Measurements from ENCODE around the gene PHF23. TPM values are rescaled to one million over a fixed set of nuclear protein-coding genes. Genes with fewer than 3 reads are reported as not detected.

Gene PHF23
- total RNA-seq, 1 donor from 2014 or later, result 61.5 TPM

DNA sequence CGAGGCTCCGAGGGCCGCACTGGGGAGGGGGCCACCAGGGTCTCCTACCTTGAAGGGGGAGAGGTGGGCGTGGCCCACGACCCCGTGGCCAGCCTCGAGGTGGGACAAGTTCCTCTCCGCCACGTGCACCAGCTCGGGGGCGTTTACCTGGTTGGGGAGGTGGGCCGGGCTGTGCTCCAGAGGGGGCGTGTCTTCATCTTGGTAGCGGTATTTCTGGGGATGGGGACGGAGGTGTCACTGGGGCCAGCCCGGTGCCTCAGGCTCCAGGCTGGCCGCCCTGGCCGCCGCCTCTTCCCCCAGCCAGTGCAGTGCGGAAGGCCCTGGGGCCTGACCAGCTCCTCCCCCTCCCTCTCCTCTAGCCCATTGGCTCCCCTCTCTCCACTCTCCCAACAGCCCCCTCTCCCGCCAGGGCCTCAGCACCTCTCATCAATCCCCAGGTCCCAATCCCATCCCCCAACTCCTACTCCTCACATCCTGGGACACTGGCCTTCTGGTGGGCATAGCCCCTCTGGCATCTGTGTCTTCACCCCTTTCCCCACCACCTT lies 31.2 kb downstream of the PHF23 start:
- intact Hi-C loops (cut with micrococcal nuclease), result loop anchor here (5.0 kb wide), 1 partner anchor 634 kb away; no protein-coding TSS in a partner anchor

DNA sequence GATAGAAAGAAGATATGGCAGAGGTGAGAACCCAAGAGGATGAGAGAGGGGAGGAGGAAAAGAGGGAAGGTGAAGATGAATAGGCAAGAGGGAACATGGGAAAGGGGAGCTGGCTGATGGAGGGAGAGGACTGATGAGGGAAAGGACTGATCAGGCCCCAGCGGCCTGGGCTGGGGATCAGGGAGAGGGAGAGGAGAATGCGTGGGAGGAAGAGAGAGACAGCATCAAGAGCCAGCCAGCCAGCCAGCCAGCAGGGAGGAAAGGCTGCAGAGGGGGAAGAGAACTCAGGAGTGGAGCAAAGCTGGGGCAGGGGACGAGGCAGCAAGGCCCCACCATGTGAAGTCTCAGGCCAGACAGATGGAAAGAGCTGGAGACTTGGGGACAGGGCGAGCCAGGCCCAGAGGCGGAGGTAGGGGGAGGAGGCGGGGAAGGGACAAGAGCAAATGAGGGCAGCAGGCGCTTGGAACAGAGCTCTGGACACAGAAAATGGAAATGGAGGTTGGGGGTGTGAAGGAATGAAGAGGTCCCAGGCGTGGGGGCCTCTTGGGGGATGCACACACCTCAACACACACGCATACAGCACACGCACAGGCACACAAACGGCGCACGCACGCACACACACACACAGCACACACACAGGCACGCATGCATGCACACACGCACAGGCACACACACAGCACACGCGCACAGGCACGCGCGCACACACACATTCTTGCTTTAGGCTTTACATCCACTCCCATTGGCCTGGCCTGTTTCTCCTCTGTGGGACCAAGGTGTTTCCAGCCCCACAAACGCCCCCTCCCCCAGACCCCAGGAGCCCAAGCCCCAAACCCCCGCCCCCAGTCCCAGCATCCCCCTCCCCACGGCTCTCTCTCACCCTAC lies 31.9 kb downstream of the PHF23 start:
- intact Hi-C loops (cut with micrococcal nuclease), result loop anchor here (5.0 kb wide), 1 partner anchor 635 kb away; no protein-coding TSS in a partner anchor

DNA sequence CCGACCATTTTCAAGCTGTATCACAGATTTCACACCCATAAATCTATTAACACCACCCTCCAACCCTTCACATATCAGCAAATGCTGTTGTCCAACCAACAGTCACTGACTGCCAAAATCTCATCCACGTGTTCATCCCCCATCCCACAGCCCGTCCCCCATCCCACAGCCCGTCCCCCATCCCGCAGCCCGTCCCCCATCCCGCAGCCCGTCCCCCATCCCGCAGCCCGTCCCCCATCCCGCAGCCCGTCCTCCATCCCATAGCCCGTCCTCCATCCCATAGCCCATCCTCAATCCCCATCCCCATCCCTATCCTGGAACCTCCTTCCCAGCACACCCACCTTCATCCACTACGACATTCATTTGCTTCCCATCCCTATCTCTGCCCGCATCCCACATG lies 33.7 kb downstream of the PHF23 start:
- intact Hi-C loops (cut with micrococcal nuclease), result loop anchor here (1.0 to 5.0 kb wide), 9 partner anchors 9 to 637 kb away; partner anchors contain the start of genes ACADVL, DLG4, ELP5 and PHF23

DNA sequence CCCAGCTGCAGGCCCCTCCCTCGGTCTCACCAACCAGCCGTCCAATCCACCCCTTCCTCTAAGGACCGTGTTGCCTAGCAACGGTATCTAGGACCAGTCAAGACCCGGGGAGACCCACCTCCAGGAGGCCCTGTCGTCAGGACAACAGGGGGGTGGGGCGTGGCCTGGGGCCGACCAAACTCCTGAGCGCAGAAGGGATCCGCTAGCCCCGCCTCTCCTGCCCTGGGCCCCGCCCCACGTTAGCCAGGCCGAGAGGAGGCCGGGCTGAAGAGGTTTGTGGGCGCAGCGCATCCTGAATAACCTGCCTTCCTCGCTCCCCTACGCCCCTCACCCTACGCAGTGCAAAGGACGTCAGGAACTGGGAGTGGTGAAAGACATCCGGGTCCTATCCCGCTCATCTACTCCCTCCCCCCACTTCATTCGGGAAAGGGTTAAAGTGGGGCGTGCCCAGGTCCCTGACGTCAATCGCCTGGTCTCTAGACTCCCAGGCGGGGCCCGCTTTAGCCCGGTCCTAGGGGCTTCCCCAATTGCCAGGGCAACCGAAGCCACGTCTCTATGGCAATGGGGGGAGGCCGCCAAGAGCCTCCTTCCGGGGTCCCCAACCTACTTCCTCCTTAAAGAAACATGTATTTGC lies 34.3 kb downstream of the PHF23 start:
- intact Hi-C loops (cut with micrococcal nuclease), result loop anchor here (1.0 to 5.0 kb wide), 9 partner anchors 9 to 637 kb away; partner anchors contain the start of genes ACADVL, DLG4, ELP5 and PHF23

DNA sequence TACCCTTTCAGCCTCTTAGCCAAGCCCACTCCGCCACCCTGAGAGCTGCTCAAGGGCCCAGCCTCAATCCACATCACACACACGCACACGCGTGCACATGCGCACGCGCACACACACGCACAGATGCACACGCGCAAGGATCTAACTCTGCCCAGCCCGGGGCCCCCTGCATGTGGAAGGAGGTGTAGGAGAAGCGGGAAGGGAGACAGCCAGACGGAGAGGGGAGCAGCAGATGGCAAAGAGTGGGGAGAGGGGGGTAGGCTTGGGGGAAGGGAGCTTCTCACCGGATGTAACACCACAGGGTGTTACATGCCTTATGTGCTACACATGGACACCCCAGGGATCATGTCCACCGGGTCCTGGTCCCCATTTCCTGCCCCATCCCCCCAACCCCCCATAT lies 34.9 kb downstream of the PHF23 start:
- intact Hi-C loops (cut with micrococcal nuclease), result loop anchor here (2.0 kb wide), 3 partner anchors 14 to 170 kb away; partner anchors contain the start of genes ACADVL and DLG4

DNA sequence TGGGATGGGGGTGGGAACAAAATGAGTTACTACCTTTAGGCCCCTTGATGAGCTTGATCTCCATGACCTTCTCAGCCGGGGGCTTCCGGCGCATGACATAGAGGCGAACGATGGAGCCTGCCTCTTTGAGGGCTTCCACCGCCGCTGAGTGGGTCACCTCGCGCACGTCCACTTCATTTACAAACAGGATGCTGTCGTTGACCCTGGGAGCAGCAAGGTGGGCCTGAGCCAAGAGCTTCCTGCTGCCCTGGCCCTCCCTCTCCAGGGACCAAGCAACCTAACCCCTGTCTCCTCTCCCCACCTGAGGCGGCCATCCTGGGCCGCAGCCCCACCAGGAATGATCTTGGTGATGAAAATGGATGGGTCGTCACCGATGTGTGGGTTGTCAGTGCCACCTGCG lies 35.9 kb downstream of the PHF23 start:
- intact Hi-C loops (cut with micrococcal nuclease), result no loop called here

DNA sequence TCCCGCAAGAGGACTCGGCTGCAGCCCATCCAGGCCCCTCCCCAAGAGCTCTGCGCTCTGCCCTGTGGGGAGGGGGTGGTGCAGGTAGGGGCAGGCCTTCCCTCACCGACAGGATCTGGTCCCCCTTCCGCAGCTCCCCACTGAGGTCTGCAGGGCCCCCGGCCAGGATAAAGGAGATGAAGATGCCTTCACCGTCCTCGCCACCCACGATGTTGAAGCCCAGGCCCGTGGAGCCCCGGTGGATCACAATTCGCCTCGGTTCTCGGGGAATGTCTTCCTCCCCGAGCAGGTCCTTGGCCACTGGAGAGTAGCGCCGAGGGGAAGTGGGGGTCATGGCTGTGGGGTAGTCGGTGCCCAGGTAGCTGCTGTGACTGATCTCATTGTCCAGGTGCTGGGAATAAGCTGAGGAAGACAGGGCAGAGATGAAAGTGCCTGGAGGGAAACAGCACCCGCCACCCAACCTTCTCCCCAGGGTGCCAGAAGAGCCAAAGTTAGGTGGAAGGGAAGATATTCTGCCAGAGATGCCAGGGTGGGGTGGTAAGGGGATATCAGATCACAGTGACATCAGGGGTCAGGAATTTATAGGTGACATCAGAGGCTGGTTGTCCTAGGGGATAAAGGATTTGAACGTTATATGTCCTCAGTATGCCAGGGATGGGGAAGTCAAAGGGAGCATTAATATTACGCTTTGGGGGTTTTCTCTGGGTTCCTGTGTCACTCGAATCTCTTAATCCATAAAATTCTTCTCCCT lies 42.4 kb downstream of the PHF23 start:
- intact Hi-C loops (cut with micrococcal nuclease), result no loop called here

DNA sequence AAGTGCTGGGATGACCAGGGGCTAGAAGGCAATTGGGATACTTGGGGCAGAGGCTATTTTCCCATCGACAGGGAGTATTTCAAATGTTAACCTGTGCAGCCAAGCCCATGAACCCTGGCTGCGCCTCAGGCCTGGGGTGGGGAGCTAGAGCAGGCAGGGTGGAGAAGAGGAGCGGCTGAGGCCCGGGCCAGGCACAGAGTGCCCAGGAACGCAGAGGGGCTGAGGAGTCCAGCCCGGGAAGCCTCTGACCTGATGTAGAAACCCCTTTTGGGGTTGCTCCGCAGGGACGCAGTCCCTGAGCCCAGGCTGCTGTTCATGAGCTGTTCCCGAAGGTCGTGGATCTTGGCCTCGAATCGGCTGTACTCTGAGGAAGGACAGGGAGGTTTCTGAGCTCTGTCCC lies 43.3 kb downstream of the PHF23 start:
- intact Hi-C loops (cut with micrococcal nuclease), result no loop called here

DNA sequence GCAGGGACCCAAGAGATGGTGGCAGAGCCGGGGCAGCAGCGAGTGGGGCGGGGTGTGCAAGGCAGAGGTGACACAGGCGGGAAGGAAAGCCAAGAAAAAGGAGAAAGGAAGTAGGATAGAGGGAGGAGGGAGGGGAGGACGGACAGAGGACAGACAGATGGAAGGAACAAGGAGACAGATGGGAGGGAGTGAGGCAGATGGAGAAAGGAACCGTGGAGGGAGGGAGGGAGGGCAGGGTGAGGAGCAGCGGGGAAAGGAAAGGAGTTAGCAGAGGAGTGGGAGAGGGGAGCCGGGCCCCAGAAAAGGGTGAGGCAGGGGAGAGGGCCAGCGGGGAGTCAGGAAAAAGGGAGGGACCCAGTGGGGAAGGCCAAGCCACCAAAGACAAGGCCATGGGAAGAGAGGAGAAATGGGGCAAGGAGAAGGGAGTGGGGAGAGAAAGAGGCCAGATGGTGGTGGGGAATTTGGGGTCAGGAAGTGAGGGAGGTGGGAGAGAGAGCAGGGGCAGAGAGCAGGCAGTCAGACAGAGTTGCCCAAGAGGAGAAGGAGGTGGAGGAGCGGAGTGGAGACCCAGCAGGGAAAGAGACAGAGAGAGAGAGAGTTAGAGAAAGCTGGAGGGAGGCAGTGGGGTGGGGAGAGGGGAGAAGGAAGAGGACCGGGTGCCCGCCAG lies 46.9 kb downstream of the PHF23 start:
- intact Hi-C loops (cut with micrococcal nuclease), result no loop called here

DNA sequence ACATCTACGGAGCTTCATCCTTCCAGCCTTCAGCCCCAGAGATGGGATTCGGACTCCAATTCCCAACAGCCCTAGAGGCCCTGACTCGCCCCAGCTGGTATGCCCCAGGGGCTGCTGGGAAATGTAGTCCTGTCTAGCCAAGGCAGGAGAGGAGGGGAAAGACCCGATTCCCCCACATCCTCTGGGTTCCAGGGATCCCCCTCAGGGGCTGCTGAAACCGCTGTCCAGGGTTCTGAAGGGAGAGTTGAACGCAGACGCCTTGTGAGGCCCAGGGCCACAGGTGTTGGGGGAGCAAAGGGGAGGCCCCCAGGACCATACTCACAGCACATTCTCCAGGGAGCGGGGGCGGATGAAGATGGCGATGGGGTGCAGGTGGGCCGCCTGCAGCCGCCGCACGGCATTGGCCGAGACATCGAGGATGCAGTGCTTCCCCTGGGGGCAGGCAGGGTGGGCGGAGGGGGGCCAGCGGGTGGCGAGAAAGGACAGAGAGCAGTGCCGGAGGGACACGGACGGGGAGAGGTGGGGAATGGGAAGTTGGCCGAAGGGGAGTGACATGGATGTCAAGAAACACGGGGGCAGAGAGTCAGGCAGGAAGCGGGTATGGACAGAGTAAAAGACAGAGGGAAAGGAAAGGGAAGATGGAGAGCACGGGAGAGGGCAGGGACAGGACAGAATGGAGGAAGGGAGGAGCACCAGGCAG lies 47.5 kb downstream of the PHF23 start:
- intact Hi-C loops (cut with micrococcal nuclease), result no loop called here

DNA sequence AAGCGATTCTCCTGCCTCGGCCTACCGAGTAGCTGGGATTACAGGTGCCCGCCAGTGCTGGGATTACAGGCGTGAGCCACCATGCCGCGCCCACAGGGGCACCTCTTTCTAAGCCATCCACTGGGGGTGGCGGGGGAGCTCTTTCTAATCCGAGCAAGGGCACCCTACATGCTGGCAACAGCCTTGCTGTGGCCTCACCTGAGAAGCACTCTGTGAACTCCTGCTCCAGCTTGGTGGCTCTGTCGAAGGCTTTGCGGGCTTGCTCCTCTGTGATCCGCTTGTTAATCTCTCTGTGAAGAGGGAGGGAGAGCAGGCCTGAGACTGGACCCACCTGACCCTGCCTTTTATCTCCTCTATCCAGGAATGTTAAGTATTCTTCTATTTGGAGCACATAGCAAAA lies 48.2 kb downstream of the PHF23 start:
- intact Hi-C loops (cut with micrococcal nuclease), result no loop called here

DNA sequence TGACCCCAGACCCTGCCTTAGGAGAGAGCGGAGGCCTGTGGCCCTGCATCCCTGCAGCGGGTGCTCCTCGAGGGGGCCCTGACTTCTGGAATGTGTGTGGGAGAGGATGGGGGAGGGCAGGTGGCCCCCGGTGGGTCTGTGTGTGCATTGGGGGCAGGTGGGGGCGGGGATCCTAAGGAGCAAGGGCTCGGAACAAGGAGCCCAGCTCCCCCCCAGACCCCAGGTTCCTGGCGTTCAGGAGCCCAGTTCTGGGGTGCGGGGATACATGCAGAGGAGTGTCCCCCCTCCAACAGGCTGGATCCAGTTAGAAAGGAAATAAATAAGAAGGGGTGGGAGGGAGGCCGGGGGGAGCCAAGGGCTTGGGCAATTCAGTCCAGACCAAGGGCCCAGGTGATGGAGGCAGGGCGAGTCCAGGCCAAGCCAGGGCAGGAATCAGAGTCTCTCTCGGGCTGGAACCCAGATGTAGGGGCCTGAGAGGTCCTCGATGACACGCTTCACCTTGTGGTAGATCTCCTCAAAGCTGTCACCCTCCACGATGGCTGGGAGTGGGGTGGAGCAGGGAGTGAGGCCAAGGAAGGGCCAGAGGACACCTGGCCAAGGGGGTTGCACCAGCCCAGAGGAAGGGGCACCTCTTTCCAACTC lies 48.9 kb downstream of the PHF23 start:
- intact Hi-C loops (cut with micrococcal nuclease), result no loop called here

DNA sequence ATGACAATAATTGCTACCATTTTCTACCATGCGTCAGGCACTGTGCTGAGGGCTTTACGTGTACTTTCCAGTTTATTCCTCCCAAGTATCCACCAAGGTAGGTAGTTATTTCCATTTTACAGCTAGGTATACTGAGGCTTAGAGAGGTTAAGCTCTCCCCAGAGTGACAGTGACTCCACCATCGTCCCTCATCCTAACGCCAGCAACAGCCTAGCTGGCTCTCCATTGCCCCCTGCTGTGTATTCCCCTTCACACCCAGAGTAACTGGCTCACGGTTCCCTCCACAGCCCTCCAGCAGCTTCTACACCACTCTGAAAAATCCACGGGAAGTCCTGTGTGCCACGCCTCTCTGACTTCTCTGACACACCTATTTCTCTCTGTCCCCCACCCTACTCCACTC lies 53.0 kb downstream of the PHF23 start:
- intact Hi-C loops (cut with micrococcal nuclease), result no loop called here

Other genes starting within 250 kb of the PHF23 start
- gene ALOX12, start 243.4 kb downstream of the PHF23 start, total RNA-seq, result not detected in 2 replicates
- gene RNASEK, start 226.8 kb downstream of the PHF23 start, total RNA-seq, result 220 and 236 TPM in 2 replicates
- 2.2 and 2.5 TPM in 2 replicates for gene BCL6B, start 216.4 kb downstream of the PHF23 start, total RNA-seq
- 26.1 and 31.2 TPM in 2 replicates for gene SLC16A13, start 203.4 kb downstream of the PHF23 start, total RNA-seq
- gene SLC16A11, start 195.4 kb downstream of the PHF23 start, total RNA-seq, result 0.15 and 0.47 TPM in 2 replicates
- not detected in 2 replicates for gene CLEC10A, start 159.2 kb downstream of the PHF23 start, total RNA-seq
- gene ASGR2, start 124.6 kb downstream of the PHF23 start, total RNA-seq, result not detected in 2 replicates
- gene ASGR1, start 60.1 kb downstream of the PHF23 start, total RNA-seq, result 1.5 and 2.5 TPM in 2 replicates
- 16.1 and 18.5 TPM in 2 replicates for gene DLG4, start 19.6 kb downstream of the PHF23 start, total RNA-seq
- 479 and 485 TPM in 2 replicates for gene ACADVL, start 19.5 kb downstream of the PHF23 start, total RNA-seq
- gene DVL2, start 4.9 kb downstream of the PHF23 start, total RNA-seq, result 46.8 and 46.9 TPM in 2 replicates
- gene GABARAP, start 3.0 kb upstream of the PHF23 start, total RNA-seq, result 287 and 288 TPM in 2 replicates
- 167 and 170 TPM in 2 replicates for gene CTDNEP1, start 12.3 kb upstream of the PHF23 start, total RNA-seq
- gene ELP5, start 12.8 kb upstream of the PHF23 start, total RNA-seq, result 45.0 and 50.6 TPM in 2 replicates
- gene CLDN7, start 23.0 kb upstream of the PHF23 start, total RNA-seq, result 0.12 and 0.49 TPM in 2 replicates
- 0.12 TPM in 1 of 2 replicates, not detected in the other for gene SLC2A4, start 42.3 kb upstream of the PHF23 start, total RNA-seq
- gene YBX2, start 55.2 kb upstream of the PHF23 start, total RNA-seq, result 0.39 and 0.63 TPM in 2 replicates
- gene EIF5A, start 68.2 kb upstream of the PHF23 start, total RNA-seq, result 697 and 698 TPM in 2 replicates
- 88.7 and 90.6 TPM in 2 replicates for gene GPS2, start 75.9 kb upstream of the PHF23 start, total RNA-seq
- 37.2 and 37.7 TPM in 2 replicates for gene NEURL4, start 89.9 kb upstream of the PHF23 start, total RNA-seq
- gene ACAP1, start 97.1 kb upstream of the PHF23 start, total RNA-seq, result 693 and 701 TPM in 2 replicates
- gene KCTD11, start 112.7 kb upstream of the PHF23 start, total RNA-seq, result 10.2 and 10.3 TPM in 2 replicates
- gene TMEM95, start 115.7 kb upstream of the PHF23 start, total RNA-seq, result 0.17 TPM in 1 of 2 replicates, not detected in the other
- gene TNK1, start 141.6 kb upstream of the PHF23 start, total RNA-seq, result 1.1 and 1.4 TPM in 2 replicates
- 127 and 139 TPM in 2 replicates for gene PLSCR3, start 155.1 kb upstream of the PHF23 start, total RNA-seq
- 51.6 and 53.9 TPM in 2 replicates for gene TMEM256, start 164.6 kb upstream of the PHF23 start, total RNA-seq
- 1.5 and 2.1 TPM in 2 replicates for gene NLGN2, start 168.4 kb upstream of the PHF23 start, total RNA-seq
- 0.22 TPM in 1 of 2 replicates, not detected in the other for gene SPEM1, start 180.9 kb upstream of the PHF23 start, total RNA-seq
- not detected in 2 replicates for gene SPEM2, start 186.2 kb upstream of the PHF23 start, total RNA-seq
- not detected in 2 replicates for gene SPEM3, start 189.4 kb upstream of the PHF23 start, total RNA-seq
- gene TMEM102, start 196.0 kb upstream of the PHF23 start, total RNA-seq, result 16.0 and 16.3 TPM in 2 replicates
- 15.0 and 15.4 TPM in 2 replicates for gene FGF11, start 200.1 kb upstream of the PHF23 start, total RNA-seq
- gene CHRNB1, start 205.6 kb upstream of the PHF23 start, total RNA-seq, result 12.5 and 15.4 TPM in 2 replicates
- 25.2 and 26.5 TPM in 2 replicates for gene ZBTB4, start 240.2 kb upstream of the PHF23 start, total RNA-seq
- gene SLC35G6, start 242.0 kb upstream of the PHF23 start, total RNA-seq, result not detected in 2 replicates
- gene POLR2A, start 244.9 kb upstream of the PHF23 start, total RNA-seq, result 208 and 222 TPM in 2 replicates

Measured in T-helper 1 cell treated with Interleukin-12 subunit alpha and Interleukin-12 subunit beta and Interleukin-4 antibody, amounts not matched to agents 30 ng/mL and 1 ng/mL, for 36 hours (primary cell).